ENCODE results near the gene RASA3. TPM values are rescaled to one million over a fixed set of nuclear protein-coding genes. Genes with fewer than 3 reads are reported as not detected.

Gene RASA3
- total and polyA plus RNA-seq, 7 donors = 4.2 to 22.4 (median 16.9) TPM

DNA sequence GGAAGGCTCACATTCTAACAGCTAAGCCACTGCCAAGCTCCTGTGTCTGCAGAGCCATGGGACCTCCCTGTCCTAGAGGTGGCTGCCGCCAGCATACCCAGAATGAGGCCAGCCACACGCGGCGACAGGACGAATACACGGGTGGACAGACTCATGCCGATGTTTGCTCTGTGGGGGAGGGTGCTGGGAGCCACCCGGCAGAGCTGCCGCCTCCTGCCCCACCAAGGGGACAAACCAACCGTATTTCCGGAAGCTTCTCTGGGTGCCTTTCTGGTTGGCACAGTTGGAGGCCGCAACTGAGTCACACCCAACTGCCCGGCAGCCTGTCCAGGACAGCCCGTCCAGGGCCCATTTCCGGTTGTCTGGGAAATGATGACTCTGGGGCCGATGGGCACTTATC lies 178.9 kb downstream of the RASA3 start:
- Histone ChIP-seq H3K36me3 (peaks cover 0 to 5% (median 0%) of the 10 kb centered on the region in 4 donors), H3K9me3 (no peaks in the 10 kb centered on the region), H3K27ac (no peak overlapping the region), H3K27me3 (no peaks in the 10 kb centered on the region), H3K4me1 (peaks cover 0 to 12% (median 11%) of the 10 kb centered on the region in 4 donors), H3K4me3 (no peak overlapping the region)
- intact Hi-C loops (cut with DNase I) = loop anchor here (5.0 kb wide), 2 partner anchors 114 to 174 kb away; no protein-coding TSS in a partner anchor
- WGBS, 2 donors = 92 to 94% methylated on average over 16 of the region's 16 CpGs
- TF ChIP-seq, protein P1, sequence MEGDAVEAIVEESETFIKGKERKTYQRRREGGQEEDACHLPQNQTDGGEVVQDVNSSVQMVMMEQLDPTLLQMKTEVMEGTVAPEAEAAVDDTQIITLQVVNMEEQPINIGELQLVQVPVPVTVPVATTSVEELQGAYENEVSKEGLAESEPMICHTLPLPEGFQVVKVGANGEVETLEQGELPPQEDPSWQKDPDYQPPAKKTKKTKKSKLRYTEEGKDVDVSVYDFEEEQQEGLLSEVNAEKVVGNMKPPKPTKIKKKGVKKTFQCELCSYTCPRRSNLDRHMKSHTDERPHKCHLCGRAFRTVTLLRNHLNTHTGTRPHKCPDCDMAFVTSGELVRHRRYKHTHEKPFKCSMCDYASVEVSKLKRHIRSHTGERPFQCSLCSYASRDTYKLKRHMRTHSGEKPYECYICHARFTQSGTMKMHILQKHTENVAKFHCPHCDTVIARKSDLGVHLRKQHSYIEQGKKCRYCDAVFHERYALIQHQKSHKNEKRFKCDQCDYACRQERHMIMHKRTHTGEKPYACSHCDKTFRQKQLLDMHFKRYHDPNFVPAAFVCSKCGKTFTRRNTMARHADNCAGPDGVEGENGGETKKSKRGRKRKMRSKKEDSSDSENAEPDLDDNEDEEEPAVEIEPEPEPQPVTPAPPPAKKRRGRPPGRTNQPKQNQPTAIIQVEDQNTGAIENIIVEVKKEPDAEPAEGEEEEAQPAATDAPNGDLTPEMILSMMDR (IDR thresholded peaks at IDR 0.05) = no peak
- no peak for TF ChIP-seq POLR2A (IDR thresholded peaks at IDR 0.05)
- no peak for TF ChIP-seq POLR2AphosphoS5 (IDR thresholded peaks at IDR 0.05)
- no peak for TF ChIP-seq EP300 (IDR thresholded peaks at IDR 0.05)
- DNase-seq = no peak

DNA sequence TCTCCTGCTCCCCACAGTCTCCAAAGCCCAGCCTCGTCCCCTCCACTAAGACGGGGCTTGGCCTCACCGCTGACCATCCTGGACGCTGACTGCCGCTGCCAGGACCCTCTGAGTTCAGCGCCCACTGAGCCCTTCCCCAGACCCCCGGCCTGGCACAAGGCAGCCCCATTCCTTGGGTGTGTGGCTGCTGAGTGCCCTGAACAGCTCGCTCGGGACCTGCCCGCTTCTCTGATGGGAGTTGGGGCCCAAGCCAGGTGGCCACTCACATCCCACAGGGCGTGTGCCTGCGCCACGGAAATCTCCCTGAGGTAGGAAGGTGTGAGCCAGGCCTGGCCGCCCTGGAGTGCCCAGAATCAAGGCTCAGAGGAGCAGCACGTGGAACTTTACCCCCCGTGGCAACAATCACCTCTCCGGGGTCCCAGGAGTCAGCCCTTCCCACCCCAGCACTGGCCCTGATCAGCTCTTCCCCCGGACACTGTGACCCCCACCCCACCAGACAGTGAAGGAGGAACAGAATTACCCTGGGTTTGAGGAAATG lies 179.4 kb downstream of the RASA3 start:
- no peak overlapping the region for H3K4me3 ChIP-seq
- H3K4me1 ChIP-seq = peaks cover 0 to 12% (median 11%) of the 10 kb centered on the region in 4 donors
- H3K9me3 ChIP-seq = no peaks in the 10 kb centered on the region
- peaks cover 0 to 5% (median 0%) of the 10 kb centered on the region in 4 donors for H3K36me3 ChIP-seq
- intact Hi-C loops (cut with DNase I) = loop anchor here (5.0 kb wide), 2 partner anchors 114 to 174 kb away; no protein-coding TSS in a partner anchor
- TF ChIP-seq POLR2A (IDR thresholded peaks at IDR 0.05) = no peak
- no peak for TF ChIP-seq EP300 (IDR thresholded peaks at IDR 0.05)
- no peak for TF ChIP-seq POLR2AphosphoS5 (IDR thresholded peaks at IDR 0.05)
- TF ChIP-seq, protein P1 (IDR thresholded peaks at IDR 0.05) = no peak
- no peak for DNase-seq
- H3K27me3 ChIP-seq = no peaks in the 10 kb centered on the region
- WGBS, 2 donors = 89 to 90% methylated on average over 18 of the region's 18 CpGs
- H3K27ac ChIP-seq = no peak overlapping the region

DNA sequence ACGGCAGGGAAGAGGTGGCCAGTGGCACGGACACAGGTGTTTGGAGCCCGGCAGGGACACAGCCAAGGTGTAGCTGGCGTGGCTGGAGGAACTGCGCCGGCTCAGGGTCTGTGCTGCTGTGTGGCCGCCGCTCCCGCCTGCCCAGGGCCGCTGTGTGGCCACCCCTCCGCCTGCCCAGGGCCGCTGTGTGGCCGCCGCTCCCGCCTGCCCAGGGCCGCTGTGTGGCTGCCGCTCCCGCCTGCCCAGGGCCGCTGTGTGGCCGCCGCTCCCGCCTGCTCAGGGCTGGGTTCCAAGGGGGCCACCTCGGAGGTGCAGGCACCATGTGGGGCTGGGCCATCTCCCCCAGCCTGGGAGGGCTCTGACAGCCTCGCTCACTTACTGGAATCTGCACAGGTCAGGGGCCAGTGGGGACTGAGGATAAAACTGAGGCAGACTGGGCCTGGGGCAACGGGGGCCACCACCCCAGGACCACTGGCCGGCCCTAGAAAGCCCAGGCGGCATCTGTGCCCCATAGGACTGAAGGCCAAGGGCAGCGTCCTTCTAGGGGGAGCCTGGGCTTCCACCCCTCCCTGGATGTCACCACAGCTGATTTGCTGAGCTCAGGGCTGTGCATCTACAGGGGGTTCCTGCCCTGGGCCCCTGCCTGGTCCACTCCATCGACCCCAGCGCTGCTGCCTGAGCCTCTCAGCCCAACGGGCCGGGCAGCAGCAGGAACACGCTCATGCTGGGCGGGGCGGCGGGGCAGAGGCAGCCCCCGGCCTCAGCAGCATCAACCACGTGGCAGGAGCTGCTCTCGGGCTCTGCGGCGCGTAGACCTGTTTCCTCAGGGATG lies 180.1 kb downstream of the RASA3 start:
- H3K9me3 ChIP-seq = no peaks in the 10 kb centered on the region
- H3K4me1 ChIP-seq = peaks cover 0 to 15% (median 12%) of the 10 kb centered on the region in 4 donors
- peaks cover 0 to 5% (median 0%) of the 10 kb centered on the region in 4 donors for H3K36me3 ChIP-seq
- no peak overlapping the region for H3K27ac ChIP-seq
- H3K4me3 ChIP-seq = no peak overlapping the region
- TF ChIP-seq, protein P1 (IDR thresholded peaks at IDR 0.05) = no peak
- TF ChIP-seq EP300 (IDR thresholded peaks at IDR 0.05) = no peak
- TF ChIP-seq POLR2A (IDR thresholded peaks at IDR 0.05) = no peak
- no peak for TF ChIP-seq POLR2AphosphoS5 (IDR thresholded peaks at IDR 0.05)
- intact Hi-C loops (cut with DNase I) = loop anchor here (5.0 kb wide), 2 partner anchors 115 to 175 kb away; no protein-coding TSS in a partner anchor
- WGBS, 2 donors = 86 to 91% methylated on average over 42 of the region's 42 CpGs
- H3K27me3 ChIP-seq = no peaks in the 10 kb centered on the region
- DNase-seq = no peak

DNA sequence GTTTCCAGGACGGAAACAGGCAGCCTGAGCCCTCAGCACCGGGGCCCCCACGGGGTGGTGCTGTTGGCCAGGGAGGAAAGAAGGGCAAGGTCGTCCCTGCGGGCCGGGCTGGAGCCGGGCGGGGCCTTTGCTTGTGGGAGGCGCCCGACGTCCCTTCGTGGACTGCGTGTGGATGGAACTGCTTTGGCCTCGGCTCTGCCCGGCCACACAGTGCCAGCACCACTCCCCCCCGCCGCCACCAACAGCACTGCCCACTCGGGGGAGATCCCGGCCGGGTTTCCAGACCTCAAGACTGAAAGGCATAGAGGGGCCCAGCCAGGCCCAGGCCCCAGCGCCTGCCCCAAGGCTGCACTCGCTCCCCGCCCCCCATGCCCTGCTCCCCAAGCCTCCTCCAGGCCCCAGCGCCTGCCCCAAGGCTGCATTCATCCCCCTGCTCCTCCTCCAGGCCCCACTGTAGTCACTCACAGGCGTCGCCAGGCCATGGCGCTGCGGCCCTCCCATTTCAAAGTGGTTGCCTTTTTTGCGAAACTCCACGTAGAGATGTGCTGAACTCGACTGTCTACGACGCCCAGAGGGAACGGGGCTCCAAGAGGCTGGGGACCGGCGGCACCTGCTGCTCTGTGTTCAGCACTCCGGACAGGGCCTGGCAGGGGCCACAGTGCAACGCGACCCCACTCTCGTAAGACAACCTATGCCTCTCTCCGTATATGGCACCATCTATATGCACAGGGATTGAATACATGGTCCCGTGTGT lies 181.0 kb downstream of the RASA3 start:
- peak overlapping the region in 2 of 4 donors; percentile 25 to 42 for H3K27ac ChIP-seq
- H3K36me3 ChIP-seq = peaks cover 0 to 5% (median 0%) of the 10 kb centered on the region in 4 donors
- peak overlapping the region in 3 of 4 donors; percentile 25 to 36 (median 33) for H3K4me3 ChIP-seq
- intact Hi-C loops (cut with DNase I) = loop anchor here (1.0 to 5.0 kb wide), 3 partner anchors 116 to 275 kb away; no protein-coding TSS in a partner anchor
- 43 to 45% methylated on average over 42 of the region's 42 CpGs for WGBS, 2 donors
- H3K4me1 ChIP-seq = peaks cover 0 to 22% (median 15%) of the 10 kb centered on the region in 4 donors
- DNase-seq = peak; percentile 93
- H3K27me3 ChIP-seq = no peaks in the 10 kb centered on the region
- TF ChIP-seq POLR2AphosphoS5 (IDR thresholded peaks at IDR 0.05) = peak in 1 of 4 donors; percentile 13
- TF ChIP-seq, protein P1 (IDR thresholded peaks at IDR 0.05) = peak; percentile 71 to 88 (median 82)
- no peak for TF ChIP-seq POLR2A (IDR thresholded peaks at IDR 0.05)
- TF ChIP-seq EP300 (IDR thresholded peaks at IDR 0.05) = no peak
- H3K9me3 ChIP-seq = no peaks in the 10 kb centered on the region

Measured in sigmoid colon (tissue), 7 donors.